H1 (cell line): ENCODE results near the gene OR4D11. TPM values are rescaled to one million over a fixed set of nuclear protein-coding genes. Genes with fewer than 3 reads are reported as not detected.

ENCODE experiments used
- CTCF ChIA-PET: fragments of 300-600 bp; sonication (Branson Sonifier 250); formaldehyde crosslinking; loops from one replicate; lab custom pipeline; 2021; ENCODE audit not compliant: partially characterized antibody; lab: Charles Lee
- POLR2A ChIA-PET: fragments of 300-600 bp; sonication (Branson Sonifier 250); formaldehyde crosslinking; loops from one replicate; lab custom pipeline; 2021; ENCODE audit warnings: inconsistent platforms; ENCODE audit not compliant: partially characterized antibody; lab: Charles Lee
- DNase-seq, 2 experiments: peaks; one replicate each; pipeline versions ENCODE4 v3.0.0 to v3.0.0-alpha.2; 2010 to 2022; ENCODE audit warnings: low spot score in 2 of 2, low read depth in 1 of 2, mixed read lengths in 1 of 2
- FAIRE-seq: peaks from 2 replicates; lab custom pipeline; 2011; peaks lifted over from hg19 to GRCh38; lab: Jason Lieb, UNC
- H2AFZ ChIP-seq: 2 replicates; pipeline ENCODE4 v1.8.1; 2012; ENCODE audit warnings: low read length, inconsistent platforms
- H2AK5ac ChIP-seq: 2 replicates; pipeline ENCODE4 v1.6.1; 2013; ENCODE audit warnings: low read depth, low read length
- H2BK120ac ChIP-seq: replicated peaks from 2 replicates; pipeline ENCODE3; 2013; ENCODE audit warnings: low read depth, low read length, inconsistent platforms
- H2BK12ac ChIP-seq: 2 replicates; pipeline ENCODE4 v1.6.1; 2013; ENCODE audit warnings: low read depth, low read length
- H2BK15ac ChIP-seq: 2 replicates; pipeline ENCODE4 v1.6.1; 2013; ENCODE audit warnings: low read length
- H2BK20ac ChIP-seq: 2 replicates; pipeline ENCODE4 v1.6.1; 2013; ENCODE audit warnings: low read length
- H2BK5ac ChIP-seq: 2 replicates; pipeline ENCODE4 v1.6.1; 2013; ENCODE audit warnings: low read depth, low read length
- H3K14ac ChIP-seq: 2 replicates; pipeline ENCODE4 v1.6.1; 2013; ENCODE audit warnings: inconsistent platforms; ENCODE audit not compliant: insufficient read length
- H3K18ac ChIP-seq: 2 replicates; pipeline ENCODE4 v1.6.1; 2013; ENCODE audit warnings: low read length; ENCODE audit errors: extremely low read depth
- H3K23ac ChIP-seq: 2 replicates; pipeline ENCODE4 v1.6.1; 2013; ENCODE audit warnings: inconsistent platforms; ENCODE audit not compliant: insufficient read length
- H3K23me2 ChIP-seq: 2 replicates; pipeline ENCODE4 v1.6.1; 2013; ENCODE audit warnings: low read depth, low read length
- H3K27ac ChIP-seq: 2 replicates; pipeline ENCODE4 v1.6.1; 2011; ENCODE audit warnings: low read depth, low read length, inconsistent platforms
- H3K27me3 ChIP-seq, 4 experiments: replicated peaks in 1 of 4; 1 replicate in 1 of 4; 2 replicates in 3 of 4; pipeline versions ENCODE4 v1.6.1 to v1.8.1; 2011 to 2013; ENCODE audit warnings: low read length in 3 of 4, mild to moderate bottlenecking in 3 of 4, inconsistent platforms in 2 of 4, mixed read lengths in 2 of 4, moderate library complexity in 1 of 4; ENCODE audit not compliant: control insufficient read depth in 3 of 4, insufficient read depth in 3 of 4; ENCODE audit errors: extremely low read depth in 1 of 4
- H3K36me3 ChIP-seq, 4 experiments: 2 replicates each; pipeline versions ENCODE4 v1.6.1 to v1.8.1; 2011 to 2013; ENCODE audit warnings: mild to moderate bottlenecking in 4 of 4, low read length in 3 of 4, moderate library complexity in 2 of 4, control low read depth in 1 of 4, inconsistent platforms in 1 of 4; ENCODE audit not compliant: insufficient read depth in 4 of 4, control insufficient read depth in 2 of 4
- H3K4ac ChIP-seq: replicated peaks from 2 replicates; pipeline ENCODE3; 2013; ENCODE audit warnings: low read length, low read depth, mixed read lengths, inconsistent platforms; ENCODE audit not compliant: insufficient read length
- H3K4me1 ChIP-seq, 4 experiments: replicated peaks in 1 of 4; 1 replicate in 1 of 4; 2 replicates in 3 of 4; pipeline versions ENCODE4 v1.6.1 to v1.8.1; 2011 to 2013; ENCODE audit warnings: low read length in 3 of 4, inconsistent platforms in 2 of 4, mixed read lengths in 1 of 4; ENCODE audit not compliant: insufficient read depth in 4 of 4, control insufficient read depth in 3 of 4
- H3K4me2 ChIP-seq, 2 experiments: 2 replicates each; pipeline versions ENCODE4 v1.6.1 to v1.8.1; 2011 to 2013; ENCODE audit warnings: low read depth in 2 of 2, low read length in 2 of 2, control low read depth in 1 of 2, inconsistent platforms in 1 of 2, mild to moderate bottlenecking in 1 of 2; ENCODE audit not compliant: insufficient read depth in 1 of 2
- H3K4me3 ChIP-seq, 4 experiments: fragments of 200-600, 300-600 bp in 1 of 4; sonication (generic), shearing (Covaris generic), sonication (Bioruptor Twin) in 1 of 4; 2 replicates each; pipeline versions ENCODE4 v1.5.1 to v1.8.1; 2011 to 2016; ENCODE audit warnings: low read length in 4 of 4, low read depth in 3 of 4, control low read depth in 2 of 4, inconsistent platforms in 2 of 4, mild to moderate bottlenecking in 2 of 4, mixed read lengths in 1 of 4, moderate library complexity in 1 of 4; ENCODE audit not compliant: insufficient read depth in 2 of 4; ENCODE audit errors: extremely low read depth in 1 of 4
- H3K56ac ChIP-seq: replicated peaks from 2 replicates; pipeline ENCODE3; 2013; ENCODE audit warnings: low read depth, mild to moderate bottlenecking, mixed read lengths, low read length, inconsistent platforms; ENCODE audit not compliant: insufficient read length
- H3K79me1 ChIP-seq: 2 replicates; pipeline ENCODE4 v1.6.1; 2013; ENCODE audit warnings: low read depth, low read length, control low read depth
- H3K79me2 ChIP-seq, 2 experiments: 2 replicates each; pipeline versions ENCODE4 v1.6.1 to v1.8.1; 2012 to 2013; ENCODE audit warnings: low read length in 2 of 2, mild to moderate bottlenecking in 2 of 2, inconsistent platforms in 1 of 2; ENCODE audit not compliant: insufficient read depth in 2 of 2, control insufficient read depth in 1 of 2
- H3K9ac ChIP-seq, 4 experiments: replicated peaks in 1 of 4; 1 replicate in 1 of 4; 2 replicates in 3 of 4; pipeline versions ENCODE4 v1.6.1 to v1.8.1; 2011 to 2013; ENCODE audit warnings: low read depth in 3 of 4, low read length in 3 of 4, control low read depth in 2 of 4, mild to moderate bottlenecking in 2 of 4, moderate library complexity in 2 of 4, inconsistent platforms in 1 of 4; ENCODE audit errors: extremely low read depth in 1 of 4
- H3K9me3 ChIP-seq, 2 experiments: 2 replicates each; pipeline versions ENCODE4 v1.6.1 to v1.8.1; 2012 to 2013; ENCODE audit warnings: mild to moderate bottlenecking in 2 of 2, moderate library complexity in 2 of 2, control low read depth in 1 of 2, inconsistent platforms in 1 of 2, low read depth in 1 of 2, low read length in 1 of 2, mixed read lengths in 1 of 2; ENCODE audit not compliant: insufficient read depth in 2 of 2
- H4K20me1 ChIP-seq, 2 experiments: replicated peaks in 1 of 2; 2 replicates each; pipeline versions ENCODE3 to v1.8.1; 2011 to 2013; ENCODE audit warnings: inconsistent platforms in 2 of 2, low read length in 2 of 2, mild to moderate bottlenecking in 1 of 2; ENCODE audit not compliant: insufficient read depth in 2 of 2, control insufficient read depth in 1 of 2
- H4K5ac ChIP-seq: 2 replicates; pipeline ENCODE4 v1.6.1; 2013; ENCODE audit warnings: low read length, low read depth, mixed read lengths, inconsistent platforms; ENCODE audit not compliant: insufficient read length
- H4K8ac ChIP-seq: 2 replicates; pipeline ENCODE4 v1.8.0; 2013; ENCODE audit warnings: mild to moderate bottlenecking, moderate library complexity, low read length, inconsistent platforms; ENCODE audit not compliant: insufficient read depth; ENCODE audit errors: extremely low read depth
- H4K91ac ChIP-seq: replicated peaks from 2 replicates; pipeline ENCODE3; 2013; ENCODE audit warnings: low read length, mixed read lengths, inconsistent platforms; ENCODE audit not compliant: insufficient read length
- BCL11A ChIP-seq, 2 experiments: IDR thresholded peaks; one replicate each; pipeline ENCODE4 v1.6.1; 2011; ENCODE audit warnings: low read depth in 2 of 2, low read length in 2 of 2, mild to moderate bottlenecking in 2 of 2
- GABPA ChIP-seq: IDR thresholded peaks from 2 replicates; pipeline ENCODE4 v1.6.1; 2011; ENCODE audit warnings: mild to moderate bottlenecking, low read length, moderate library complexity, borderline replicate concordance; ENCODE audit not compliant: insufficient read depth
- MAX ChIP-seq: IDR thresholded peaks from 2 replicates; pipeline ENCODE4 v1.6.1; 2012; ENCODE audit warnings: inconsistent platforms
- RXRA ChIP-seq: IDR thresholded peaks from 2 replicates; pipeline ENCODE4 v1.6.1; 2011; ENCODE audit warnings: low read depth, mild to moderate bottlenecking, low read length, moderate library complexity; ENCODE audit not compliant: insufficient read depth
- SIX5 ChIP-seq: IDR thresholded peaks from 2 replicates; pipeline ENCODE4 v1.6.1; 2011; ENCODE audit warnings: mild to moderate bottlenecking, low read depth, low read length
- SP2 ChIP-seq: IDR thresholded peaks from 2 replicates; pipeline ENCODE4 v1.6.1; 2012; ENCODE audit warnings: mild to moderate bottlenecking, low read length, inconsistent platforms
- TBP ChIP-seq: IDR thresholded peaks from 2 replicates; pipeline ENCODE4 v1.6.1; 2011; ENCODE audit warnings: low read depth, low read length, improper control_type of control experiment
- WGBS, 2 experiments: shearing (Covaris generic) in 1 of 2; methylation state at CpG; one replicate each; pipeline versions ENCODE4 v1.1.6 to v1.1.7; 2013 to 2015; ENCODE audit warnings: low lambda C conversion rate in 2 of 2, mixed read lengths in 2 of 2, inconsistent platforms in 1 of 2, low coverage in 1 of 2, missing lambda C conversion rate in 1 of 2; ENCODE audit not compliant: insufficient replicate concordance in 2 of 2, insufficient coverage in 1 of 2, insufficient read length in 1 of 2; ENCODE audit errors: extremely low coverage in 1 of 2, missing lambda C conversion rate in 1 of 2; 5-methylcytosine and 5-hydroxymethylcytosine counted together
- polyA plus RNA-seq, 7 experiments: library from polyadenylated mRNA; depleted of rRNA in 3 of 7; stranded (reverse) in 5 of 7; unstranded in 2 of 7; fragments of >200 nt in 5 of 7; fragments of 200-250 nt in 2 of 7; gene quantifications; 1 replicate in 5 of 7; 2 replicates in 1 of 7; 4 replicates in 1 of 7; pipeline versions ENCODE4 v1.2.1 to v1.2.3, GENCODE V29; 2011 to 2013; ENCODE audit warnings: missing spikeins in 2 of 7, mixed read lengths in 2 of 7
- total RNA-seq: library from RNA; stranded (reverse); fragmentation: NEBNext Ultra II Directional; extraction: Animal tissue kit (Norgen Biotek cat#: 25700); gene quantifications from 2 replicates; pipeline ENCODE4 v1.2.1, GENCODE V29; 2021

Gene OR4D11
- total and polyA plus RNA-seq, 2 of the 8 experiments (the other 6 are each of a cell fraction or from before 2014, with no cell fraction given): not detected

- Histone ChIP-seq H3K18ac (no peak overlapping the region), H2AFZ (peak overlapping the region; percentile 86; the same call in 1 of the 2 replicates), H2AK5ac (no peak overlapping the region), H4K5ac (no peak overlapping the region), H4K8ac (no peak overlapping the region), H3K79me1 (no peaks in the 10 kb centered on the region), H4K91ac (no peak overlapping the region), H3K36me3 (no peaks in the 10 kb centered on the region), H2BK120ac (no peak overlapping the region), H2BK15ac (0 out of 2 replicates have a peak overlapping the region, but pooled peaks have one; percentile 29), H3K9me3 (no peaks in the 10 kb centered on the region), H4K20me1 (no peaks in the 10 kb centered on the region), H3K9ac (no peak overlapping the region), H3K23me2 (peaks cover 5% of the 10 kb centered on the region; the same call in 1 of the 2 replicates), H3K23ac (no peak overlapping the region), H3K4me1 (peaks cover 0 to 7% (median 0%) of the 10 kb centered on the region in 4 experiments; a peak in 1 of 7 replicates), H3K56ac (no peak overlapping the region), H3K27ac (0 out of 2 replicates have a peak overlapping the region, but pooled peaks have one; percentile 19), H3K27me3 (no peaks in the 10 kb centered on the region), H3K14ac (no peak overlapping the region), H2BK12ac (no peak overlapping the region), H3K4ac (no peak overlapping the region), H3K4me2 (no peak overlapping the region), H2BK20ac (no peak overlapping the region), H3K79me2 (no peaks in the 10 kb centered on the region), H3K4me3 (no peak overlapping the region), H2BK5ac (no peak overlapping the region)
- POLR2A ChIA-PET: interaction anchor here (0.7 kb wide), 1 partner anchor 13 kb away, joined by 3 read pairs; no protein-coding TSS in a partner anchor
- TF ChIP-seq SIX5: no peak
- no peak for TF ChIP-seq BCL11A (IDR thresholded peaks at IDR 0.05; ENCODE audit: low read depth in 2 of 2, low read length in 2 of 2)
- no peak for TF ChIP-seq SP2
- TF ChIP-seq GABPA: no peak
- no peak for TF ChIP-seq RXRA
- TF ChIP-seq TBP: no peak
- no peak for TF ChIP-seq MAX
- 89% methylated on average over 24 of the region's 24 CpGs; no CpG with 5 or more reads in 1 of the 2 experiments for WGBS, 2 experiments
- CTCF ChIA-PET: interaction anchor here (0.8 kb wide), 1 partner anchor 8 kb away, joined by 3 read pairs; no protein-coding TSS in a partner anchor
- DNase-seq (no peak), FAIRE-seq (no peak)
These were observed 42.0 kb downstream of the OR4D11 start for GRCh38 chr11:59545179-59546020.
